ENCODE data around the gene ATP6V1F.

The ATP6V1F gene, protein sequence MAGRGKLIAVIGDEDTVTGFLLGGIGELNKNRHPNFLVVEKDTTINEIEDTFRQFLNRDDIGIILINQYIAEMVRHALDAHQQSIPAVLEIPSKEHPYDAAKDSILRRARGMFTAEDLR

DNA sequence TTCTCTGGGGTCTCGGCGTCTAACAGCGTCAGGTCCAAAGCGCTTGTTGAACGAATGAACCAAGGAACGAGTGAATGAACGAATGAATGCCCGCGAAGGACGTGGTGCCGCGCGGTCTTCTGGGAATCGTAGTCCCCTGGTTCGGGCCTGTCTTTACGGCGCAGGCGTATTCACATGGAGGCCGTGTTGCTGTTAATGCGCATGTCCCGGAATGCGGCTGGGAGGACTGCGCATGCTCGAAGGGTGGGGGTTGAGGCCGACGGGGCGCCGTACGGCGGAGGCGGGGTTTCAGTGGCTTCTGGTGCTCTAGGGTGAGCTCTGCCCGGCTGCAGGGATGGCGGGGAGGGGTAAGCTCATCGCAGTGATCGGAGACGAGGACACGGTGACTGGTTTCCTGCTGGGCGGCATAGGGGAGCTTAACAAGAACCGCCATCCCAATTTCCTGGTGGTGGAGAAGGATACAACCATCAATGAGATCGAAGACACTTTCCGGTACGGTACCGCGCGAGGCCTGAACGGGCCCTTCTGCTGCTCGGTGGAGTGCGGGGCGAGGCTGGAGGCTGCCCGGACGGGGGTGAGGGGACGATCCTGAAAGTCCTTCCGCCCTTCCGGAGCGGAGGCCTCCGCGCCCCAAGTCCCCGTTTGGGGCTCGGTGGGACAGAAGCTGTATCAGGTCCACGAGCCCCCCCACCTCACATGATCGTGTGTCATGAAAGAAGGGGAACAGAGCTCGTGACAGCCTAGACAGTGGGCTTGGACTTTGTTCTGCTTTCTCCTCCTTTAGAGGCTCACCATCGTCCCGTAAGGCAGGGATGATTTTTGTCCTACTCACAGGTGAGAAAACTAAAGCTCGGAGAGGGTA, at the start of gene ATP6V1F:
Gene ATP6V1F (plus strand): TSS at position 286 of the 862 bp plus-strand sequence. CDS start 49 bp downstream, at position 335.
- DNase-seq, result peak; percentile 87 to 98 (median 94)
- intact Hi-C loops (cut with DNase I), result loop anchor here (10.0 kb wide), 1 partner anchor 68 kb away; the partner anchor contains the start of gene CCDC136

DNA sequence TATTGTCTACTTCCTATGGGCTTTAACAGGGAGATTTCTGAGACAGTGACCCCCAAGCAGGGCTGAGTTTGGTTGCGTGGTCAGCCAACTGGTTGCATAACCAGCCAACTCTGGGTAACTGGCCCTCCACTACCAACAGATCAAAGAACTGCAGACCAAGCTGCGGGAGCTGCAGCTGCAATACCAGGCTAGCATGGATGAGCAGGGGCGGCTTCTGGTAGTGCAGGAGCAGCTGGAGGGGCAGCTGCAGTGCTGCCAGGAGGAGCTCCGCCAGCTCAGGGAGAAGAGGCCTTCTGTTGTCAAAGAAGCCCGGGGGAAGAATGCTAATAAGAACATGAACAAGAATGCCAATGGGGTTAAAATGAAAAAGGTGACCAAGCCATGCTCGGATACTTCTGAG, 48.2 kb upstream of the ATP6V1F start:
- intact Hi-C loops (cut with DNase I), result no loop called here
- peak in 41 of 42 donors; percentile 43 to 88 (median 73) for DNase-seq

DNA sequence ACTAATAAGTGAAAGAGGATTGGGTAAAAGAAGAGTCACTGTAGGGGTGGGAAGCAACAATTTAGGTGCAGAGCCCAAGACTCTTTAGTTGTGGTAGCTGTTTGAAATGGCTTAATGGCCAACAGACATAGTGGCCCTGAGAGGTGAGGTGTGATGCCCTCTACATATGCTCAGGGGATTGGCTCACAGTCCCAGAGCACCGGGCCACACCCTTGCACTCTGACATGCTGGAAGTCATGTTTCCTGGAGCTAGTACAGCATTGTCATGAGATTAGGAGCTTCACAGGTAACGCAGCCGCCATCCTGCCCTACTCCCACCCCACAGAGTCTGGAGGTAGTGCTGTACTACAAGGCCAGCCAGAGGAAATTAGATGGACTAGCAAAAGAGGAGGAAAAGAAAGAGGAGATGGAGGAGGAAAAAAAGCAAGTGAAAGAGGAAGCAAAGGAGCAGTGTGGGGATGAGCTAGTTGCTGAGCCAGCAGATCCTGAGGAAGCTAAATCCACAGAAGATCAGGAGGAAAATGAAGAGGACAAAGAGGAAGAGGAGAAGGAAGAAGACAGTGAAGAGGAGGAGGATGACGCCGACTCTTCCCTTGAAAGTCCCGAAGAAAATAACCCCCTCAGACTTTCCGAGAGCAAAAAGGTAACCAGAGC, 47.2 kb upstream of the ATP6V1F start:
- no peak for DNase-seq
- intact Hi-C loops (cut with DNase I), result no loop called here

DNA sequence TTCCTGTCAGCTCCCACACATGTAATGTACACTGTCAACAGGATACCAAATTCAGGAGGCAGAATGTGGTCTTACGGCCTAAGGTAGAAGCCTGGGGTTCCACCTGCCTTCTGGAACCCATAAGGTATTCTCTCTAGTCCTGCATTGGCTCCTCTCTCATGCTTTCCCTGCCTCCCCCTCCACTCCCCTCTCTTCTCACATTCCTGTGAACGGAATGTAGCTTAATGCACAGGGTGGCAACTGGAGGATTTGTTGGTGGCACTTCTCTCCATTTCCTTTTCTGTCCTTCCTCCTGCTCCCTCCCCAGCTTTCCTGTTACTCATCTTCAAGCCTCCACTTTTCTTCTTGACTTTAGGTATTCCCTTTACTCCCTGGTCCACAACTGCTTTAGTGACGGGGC, 44.0 kb upstream of the ATP6V1F start:
- DNase-seq, result no peak
- intact Hi-C loops (cut with DNase I), result no loop called here

DNA sequence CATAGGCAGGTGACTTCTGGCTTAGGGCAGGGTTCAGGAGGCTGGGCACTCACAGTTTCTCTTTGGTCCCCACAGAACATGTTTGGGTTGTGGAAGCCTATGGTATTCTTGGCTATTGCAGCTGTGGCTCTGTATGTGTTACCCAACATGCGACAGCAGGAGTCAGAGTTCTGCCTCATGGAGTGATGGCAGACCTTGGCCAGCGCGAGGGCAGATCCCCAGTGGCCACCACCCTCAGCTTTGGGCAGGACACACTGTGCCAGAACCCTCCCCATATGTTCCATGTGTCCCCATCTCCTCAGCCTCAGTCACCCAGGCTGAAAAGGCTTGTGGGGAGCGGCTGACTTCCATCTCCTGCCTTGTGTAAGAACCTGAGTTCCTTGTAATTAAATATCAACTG, 40.9 kb upstream of the ATP6V1F start:
- intact Hi-C loops (cut with DNase I), result no loop called here
- no peak for DNase-seq

DNA sequence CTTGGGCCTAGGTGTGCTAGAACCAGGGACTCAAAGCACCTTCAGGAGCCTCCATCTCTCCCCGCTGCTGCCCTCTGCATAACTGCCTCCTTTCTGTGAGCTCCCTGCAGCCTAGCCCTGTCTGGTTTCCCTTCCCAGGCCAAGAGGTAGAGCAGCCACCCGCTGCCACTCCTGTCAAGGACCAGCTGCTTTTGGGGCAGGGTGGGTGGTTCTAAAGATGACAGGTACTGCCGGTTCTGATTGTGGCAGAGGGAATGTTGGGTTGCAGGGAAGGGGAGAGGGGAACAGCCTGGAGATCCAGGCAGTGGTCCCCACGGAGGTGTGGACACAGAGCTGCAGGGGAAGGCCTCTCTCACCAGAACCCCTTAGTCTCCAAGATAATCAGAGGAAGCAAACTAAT, 36.1 kb upstream of the ATP6V1F start:
- intact Hi-C loops (cut with DNase I), result no loop called here
- DNase-seq, result no peak

DNA sequence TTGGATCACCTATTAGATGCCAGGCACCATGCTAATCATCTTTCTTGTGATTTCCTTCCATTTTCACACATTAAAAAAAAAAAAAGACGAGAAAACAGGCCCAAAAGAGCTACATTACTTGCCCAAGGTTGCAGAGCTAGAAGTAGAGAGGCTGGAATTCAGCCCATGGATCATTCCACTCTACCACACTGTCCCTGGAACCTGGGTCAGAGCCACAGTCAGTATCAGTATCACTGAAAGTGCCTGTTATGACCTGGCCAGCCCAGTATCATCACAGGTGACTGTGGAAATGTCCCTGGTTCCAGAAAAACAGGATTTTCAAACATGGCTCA, 35.8 kb upstream of the ATP6V1F start:
- intact Hi-C loops (cut with DNase I), result no loop called here
- no peak for DNase-seq

DNA sequence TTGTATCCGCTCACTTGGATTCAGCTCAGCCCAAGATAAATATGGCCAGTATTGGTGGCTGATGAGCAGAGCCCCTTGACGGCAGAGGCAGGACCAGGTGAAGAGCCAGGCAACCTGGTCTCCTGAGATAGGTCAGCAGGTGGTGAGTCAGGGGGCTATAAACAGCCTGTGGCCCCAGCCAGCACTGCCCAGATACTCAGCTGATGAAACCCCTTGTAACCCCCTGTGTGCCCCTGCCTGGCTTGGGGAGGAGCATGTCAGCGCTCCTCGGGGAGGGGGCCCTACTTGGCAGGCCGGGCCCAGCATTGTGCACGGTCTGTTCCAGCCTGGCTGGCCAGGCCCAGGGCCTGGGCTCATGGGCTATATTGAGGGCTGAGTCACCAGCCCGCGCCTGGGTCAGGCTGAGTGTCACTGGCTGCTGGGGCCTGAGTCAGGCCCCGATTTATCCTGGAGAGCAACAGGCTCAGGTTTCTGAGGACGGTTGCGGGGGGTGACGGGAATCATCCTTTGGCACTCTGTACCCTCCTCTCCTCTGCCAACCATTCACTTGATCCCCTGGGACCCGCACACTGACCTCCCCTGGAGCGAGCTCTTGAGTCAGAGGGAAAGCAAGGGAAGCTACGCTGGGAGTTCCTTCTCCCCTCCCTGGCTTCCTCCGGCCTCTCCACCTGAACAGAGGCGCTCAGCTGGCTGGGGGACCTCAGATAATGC, 35.3 kb upstream of the ATP6V1F start:
- no peak for DNase-seq
- intact Hi-C loops (cut with DNase I), result no loop called here

DNA sequence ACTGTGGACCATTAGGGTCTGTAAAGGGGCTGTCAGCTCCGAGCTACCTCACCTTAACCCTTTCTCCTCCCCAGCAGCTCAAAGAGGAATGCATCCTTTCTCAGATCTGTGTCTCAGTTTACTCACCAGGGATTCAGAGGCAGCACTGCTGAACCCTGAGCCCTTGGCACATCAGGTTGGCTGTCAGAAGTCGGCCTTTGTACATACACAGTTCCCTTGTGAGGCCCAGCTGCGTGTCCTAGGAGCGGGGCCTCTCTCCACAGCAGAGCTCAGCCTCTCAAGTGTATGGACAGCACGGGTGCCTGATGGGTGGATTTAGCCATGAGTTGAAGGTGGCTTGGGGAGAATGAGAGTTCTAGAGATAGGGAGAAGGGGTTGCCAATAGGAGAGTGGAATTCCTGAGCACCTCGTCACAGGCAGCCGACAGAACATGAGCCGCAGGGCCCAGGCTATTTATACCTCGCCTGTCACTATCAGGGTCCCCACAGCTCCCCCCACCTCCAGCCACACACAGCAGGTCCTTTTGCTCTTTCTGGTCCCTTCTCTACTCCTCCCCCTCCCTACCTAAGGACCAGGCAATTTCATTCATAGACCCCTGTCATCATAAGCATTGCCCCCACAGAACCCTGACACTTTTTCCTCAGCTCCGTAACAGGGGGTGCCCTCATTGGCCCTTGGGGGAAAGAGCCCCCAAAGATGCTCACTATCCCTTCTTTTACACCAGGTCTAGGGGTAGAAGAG, 34.5 kb upstream of the ATP6V1F start:
- no peak for DNase-seq
- intact Hi-C loops (cut with DNase I), result no loop called here

DNA sequence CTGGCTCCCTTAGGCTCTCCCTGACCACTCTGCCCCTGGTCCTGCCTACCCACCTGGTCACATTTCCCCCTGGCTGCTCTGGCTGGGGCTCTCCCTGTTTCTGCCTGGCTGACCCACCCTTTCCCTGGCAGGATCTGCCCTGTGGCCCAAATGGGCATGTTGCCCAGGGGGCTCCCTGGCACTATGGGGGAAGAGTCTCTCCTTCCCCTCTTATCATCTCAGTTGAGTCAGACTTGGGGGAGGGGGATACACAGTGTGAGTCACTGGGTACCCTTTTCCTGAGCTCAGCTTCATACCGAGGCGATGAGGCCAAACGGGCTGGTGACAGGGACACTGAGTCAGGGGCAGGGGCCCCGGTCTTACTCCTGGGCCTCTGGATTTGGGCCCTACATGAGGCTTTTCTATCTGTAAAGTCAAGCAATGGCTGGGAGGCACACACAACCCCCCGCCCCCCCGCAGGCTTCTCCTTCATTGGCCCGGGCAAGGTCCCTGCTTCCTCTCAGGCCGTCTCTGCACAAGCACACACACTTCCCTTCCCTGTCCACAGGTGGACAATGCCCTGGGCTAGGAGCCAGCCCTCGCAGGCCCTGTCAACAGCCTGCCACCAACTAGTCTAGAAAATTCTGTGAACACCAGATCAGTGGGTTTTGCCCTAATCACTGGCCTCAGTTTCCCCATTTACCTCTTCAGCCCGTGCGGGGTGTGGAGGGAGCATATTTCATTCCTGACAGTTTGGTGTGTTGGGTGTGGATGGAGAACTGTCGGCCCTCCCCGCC, 33.1 kb upstream of the ATP6V1F start:
- intact Hi-C loops (cut with DNase I), result no loop called here
- no peak for DNase-seq

DNA sequence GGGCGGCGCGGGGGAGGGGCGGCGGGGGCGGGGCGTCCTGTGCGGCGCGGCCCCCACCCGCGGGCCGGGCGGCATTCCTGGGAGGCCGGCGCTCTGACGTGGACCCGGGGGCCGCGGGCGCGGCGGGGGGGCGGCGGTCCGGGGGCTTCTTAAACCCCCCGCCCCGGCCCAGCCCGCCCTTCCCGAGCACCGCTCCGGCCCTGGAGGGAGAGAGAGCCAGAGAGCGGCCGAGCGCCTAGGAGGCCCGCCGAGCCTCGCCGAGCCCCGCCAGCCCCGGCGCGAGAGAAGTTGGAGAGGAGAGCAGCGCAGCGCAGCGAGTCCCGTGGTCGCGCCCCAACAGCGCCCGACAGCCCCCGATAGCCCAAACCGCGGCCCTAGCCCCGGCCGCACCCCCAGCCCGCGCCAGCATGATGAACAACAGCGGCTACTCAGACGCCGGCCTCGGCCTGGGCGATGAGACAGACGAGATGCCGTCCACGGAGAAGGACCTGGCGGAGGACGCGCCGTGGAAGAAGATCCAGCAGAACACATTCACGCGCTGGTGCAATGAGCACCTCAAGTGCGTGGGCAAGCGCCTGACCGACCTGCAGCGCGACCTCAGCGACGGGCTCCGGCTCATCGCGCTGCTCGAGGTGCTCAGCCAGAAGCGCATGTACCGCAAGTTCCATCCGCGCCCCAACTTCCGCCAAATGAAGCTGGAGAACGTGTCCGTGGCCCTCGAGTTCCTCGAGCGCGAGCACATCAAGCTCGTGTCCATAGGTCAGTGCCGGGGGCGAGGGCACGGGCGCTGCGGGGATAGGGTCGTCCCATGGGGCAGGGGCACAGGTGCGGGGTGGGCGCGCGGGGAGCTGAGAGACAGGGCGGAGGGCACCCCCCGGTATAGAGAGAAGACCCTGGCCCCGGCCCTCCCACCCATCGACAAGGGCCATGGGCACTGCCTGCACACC, 32.2 kb upstream of the ATP6V1F start, which contains the start of gene FLNC:
Gene FLNC (plus strand): TSS at position 176 of the 947 bp plus-strand sequence. CDS start 232 bp downstream, at position 408.
- intact Hi-C loops (cut with DNase I), result no loop called here
- DNase-seq, result peak in 3 of 42 donors; percentile 12 to 57 (median 31)

DNA sequence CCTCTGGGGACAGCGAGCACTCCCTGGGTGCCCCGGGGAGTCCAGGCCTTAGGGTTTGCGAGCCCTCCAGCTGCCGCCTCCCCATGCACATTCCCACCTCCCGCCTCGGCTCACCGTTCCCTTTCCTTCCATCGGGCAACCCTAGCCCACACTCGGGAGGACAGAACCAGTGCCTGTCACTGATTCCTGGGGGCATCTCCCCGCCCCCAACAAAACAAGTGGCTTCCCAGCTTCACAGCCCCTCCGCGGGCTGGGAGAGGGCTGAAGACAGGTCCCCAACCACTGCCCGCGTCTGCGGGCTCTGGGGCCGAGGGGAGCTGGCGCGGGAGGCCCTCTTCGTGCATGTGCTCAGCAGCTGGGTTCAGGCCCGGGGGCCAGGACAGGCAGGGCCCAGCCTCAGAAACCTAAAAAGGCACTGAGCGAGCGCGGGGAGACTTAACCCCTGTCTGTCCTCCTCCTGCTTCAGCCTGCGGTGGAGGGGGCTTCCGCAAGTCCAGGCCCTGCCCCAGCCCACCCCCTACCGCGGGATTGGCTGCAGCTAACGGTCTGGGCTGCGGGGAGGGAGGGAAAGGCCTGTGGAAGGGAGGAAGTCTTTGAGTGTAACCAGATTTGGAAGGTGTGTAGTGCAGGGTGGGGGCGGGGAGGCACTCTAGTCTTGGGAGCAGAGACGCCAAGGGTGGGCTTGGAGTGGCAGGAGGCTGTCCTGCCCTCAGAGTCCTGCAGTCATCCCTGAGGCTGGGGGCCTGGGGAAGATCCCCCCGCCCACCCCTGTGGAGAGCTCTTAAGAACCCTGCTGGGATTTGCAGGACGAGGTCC, 31.3 kb upstream of the ATP6V1F start:
- no peak for DNase-seq
- intact Hi-C loops (cut with DNase I), result no loop called here

DNA sequence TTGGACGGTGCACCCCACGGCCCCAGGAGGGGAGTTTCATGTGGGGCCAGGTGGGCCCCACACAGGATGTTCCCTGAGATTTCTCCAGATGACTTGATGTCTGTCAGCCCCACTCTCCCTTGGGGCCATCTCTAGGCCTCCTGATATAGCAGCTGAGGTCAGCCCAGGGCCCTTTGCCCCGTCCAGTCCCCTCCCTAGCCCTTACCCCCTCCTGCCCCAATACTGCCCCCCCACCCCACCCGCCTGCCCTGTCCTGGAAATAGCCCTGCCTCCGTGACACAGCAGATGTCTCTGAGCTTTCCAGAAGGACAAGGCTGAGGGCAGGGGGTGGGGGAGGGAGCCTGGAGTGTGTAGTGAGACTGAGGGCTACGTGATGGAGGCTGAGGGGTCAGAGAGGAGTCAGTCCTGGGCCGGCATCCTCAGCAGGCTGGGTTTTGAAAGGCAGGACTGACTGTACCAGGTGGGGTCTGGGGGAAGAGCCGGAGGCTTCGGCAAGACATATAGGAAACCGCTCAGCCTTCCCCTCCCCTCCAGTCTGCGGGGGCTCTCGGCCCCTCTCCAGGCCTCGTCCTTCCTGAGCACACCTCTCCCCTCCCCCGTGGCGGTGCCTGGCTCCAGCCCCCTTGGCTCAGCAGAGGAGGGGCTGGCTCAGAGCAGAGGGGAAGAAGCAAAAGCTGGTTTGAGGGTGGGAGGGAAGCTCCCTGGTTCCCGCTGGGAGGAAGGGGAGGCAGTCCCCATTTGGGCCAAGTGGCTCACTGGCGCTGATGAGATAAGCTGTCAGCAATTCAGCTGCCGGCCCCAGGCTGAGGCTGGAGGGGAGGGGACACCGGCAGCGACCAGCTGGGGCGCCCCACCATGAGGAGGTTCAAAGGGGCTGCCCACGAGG, 30.4 kb upstream of the ATP6V1F start:
- DNase-seq, result peak in 21 of 42 donors; percentile 11 to 72 (median 41)
- intact Hi-C loops (cut with DNase I), result no loop called here

DNA sequence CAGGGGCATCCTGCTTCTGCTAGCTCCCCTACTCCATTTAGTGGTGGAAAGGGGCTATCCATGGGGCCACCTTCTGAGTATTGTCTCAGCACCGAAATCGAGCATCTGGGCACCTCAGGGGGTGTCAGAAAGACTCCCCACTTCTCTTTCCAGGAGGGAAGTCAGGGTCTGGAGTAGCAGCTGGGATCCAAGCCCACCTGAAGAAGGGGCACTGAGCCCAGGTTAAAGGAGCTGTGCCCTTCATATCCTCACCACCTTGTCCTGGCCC, 29.8 kb upstream of the ATP6V1F start:
- intact Hi-C loops (cut with DNase I), result no loop called here

DNA sequence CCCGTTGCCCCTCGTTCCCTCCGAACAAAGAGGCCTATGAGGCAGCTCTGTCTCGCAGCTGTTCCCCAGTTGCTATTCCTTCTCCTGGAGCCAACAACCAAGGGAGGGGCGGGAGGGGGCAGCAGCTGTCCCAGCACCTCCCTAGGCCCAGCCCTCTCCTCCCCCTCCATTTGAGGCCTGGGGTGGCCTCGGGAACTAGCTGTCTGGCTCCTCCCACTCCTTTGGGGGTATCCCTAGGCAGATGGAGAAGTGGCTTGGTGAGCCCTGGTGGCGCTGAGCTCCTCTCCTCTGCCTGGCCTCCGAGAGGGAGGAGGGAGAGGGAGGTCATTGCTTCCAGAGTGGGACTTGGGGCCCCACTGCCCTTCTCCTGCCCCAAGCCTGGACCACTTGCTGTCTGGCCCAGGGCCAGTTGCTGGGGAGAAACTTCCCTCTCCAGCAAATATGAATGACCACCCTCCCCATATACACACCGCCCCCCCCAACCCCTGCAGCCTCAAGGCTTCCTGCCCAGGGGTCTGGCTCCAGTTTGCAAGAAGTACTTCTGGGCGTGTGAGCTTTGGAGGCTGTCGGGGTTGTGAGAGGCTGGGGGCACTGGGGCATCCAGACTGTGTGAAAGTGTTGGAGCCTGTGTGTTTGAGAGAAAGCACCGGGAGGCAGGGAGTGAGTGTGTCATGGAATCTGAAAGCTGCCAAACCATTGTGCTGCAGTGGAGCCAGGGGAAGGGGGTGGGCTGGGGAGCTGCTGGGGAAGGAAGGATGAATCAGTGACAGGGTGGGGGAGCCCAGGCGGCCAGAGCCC, 29.3 kb upstream of the ATP6V1F start:
- peak; percentile 42 to 90 (median 73) for DNase-seq
- intact Hi-C loops (cut with DNase I), result no loop called here

More for the DNA sequence above, 29.8 kb upstream of the ATP6V1F start:
- no peak for DNase-seq
